ENCODE measurements around the gene SCNM1.

Gene SCNM1, protein sequence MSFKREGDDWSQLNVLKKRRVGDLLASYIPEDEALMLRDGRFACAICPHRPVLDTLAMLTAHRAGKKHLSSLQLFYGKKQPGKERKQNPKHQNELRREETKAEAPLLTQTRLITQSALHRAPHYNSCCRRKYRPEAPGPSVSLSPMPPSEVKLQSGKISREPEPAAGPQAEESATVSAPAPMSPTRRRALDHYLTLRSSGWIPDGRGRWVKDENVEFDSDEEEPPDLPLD

DNA sequence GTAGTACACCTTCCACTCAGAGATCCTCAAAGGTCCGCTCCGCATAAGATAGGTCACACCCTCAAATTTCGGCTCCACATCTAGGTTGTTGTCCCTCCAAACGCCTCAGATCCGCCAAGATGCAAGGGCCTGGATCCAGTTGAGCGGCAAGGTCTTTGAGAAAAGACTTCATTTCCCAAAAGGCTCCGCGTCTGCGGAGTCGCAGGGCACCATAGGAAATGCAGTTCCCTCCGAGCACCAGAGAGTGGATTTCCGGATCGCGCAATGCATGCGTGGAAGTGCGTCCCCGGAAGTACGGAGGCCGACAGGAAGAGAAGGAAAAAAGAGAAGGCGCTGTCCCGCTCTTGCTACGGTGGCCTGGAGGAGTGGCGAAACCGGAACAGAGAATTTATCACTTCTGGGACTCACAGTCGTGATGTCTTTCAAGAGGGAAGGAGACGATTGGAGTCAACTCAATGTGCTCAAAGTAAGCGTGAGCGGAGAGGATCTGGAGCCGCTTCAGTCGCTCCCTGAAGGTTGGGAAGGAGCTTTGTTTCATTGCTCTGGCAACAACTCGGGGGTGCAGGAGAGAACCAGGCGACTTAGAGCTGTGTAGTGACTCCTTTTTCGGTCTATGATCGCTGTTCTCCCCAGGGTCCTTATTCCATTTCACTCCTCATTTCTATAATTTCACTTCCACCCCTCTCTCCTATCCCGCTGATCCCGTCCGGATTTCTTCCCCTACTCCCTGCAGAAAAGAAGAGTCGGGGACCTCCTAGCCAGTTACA lies at the start of gene SCNM1, which contains the start of gene LYSMD1:
Gene SCNM1, plus strand, starts transcription at position 407 of the 767 bp plus-strand sequence. Its CDS starts 9 bp downstream, at position 416.
Gene LYSMD1, minus strand, starts transcription at position 165 of the 767 bp plus-strand sequence. CDS start 644 bp downstream, outside the sequence.
- peak within 1 kb of the TSS; percentile 99 for H3K4me3 ChIP-seq (ENCODE audit: control insufficient read depth, low read depth, low read length)
- peak; percentile 99 for DNase-seq (ENCODE audit: low read depth)
- TF ChIP-seq, protein P1, sequence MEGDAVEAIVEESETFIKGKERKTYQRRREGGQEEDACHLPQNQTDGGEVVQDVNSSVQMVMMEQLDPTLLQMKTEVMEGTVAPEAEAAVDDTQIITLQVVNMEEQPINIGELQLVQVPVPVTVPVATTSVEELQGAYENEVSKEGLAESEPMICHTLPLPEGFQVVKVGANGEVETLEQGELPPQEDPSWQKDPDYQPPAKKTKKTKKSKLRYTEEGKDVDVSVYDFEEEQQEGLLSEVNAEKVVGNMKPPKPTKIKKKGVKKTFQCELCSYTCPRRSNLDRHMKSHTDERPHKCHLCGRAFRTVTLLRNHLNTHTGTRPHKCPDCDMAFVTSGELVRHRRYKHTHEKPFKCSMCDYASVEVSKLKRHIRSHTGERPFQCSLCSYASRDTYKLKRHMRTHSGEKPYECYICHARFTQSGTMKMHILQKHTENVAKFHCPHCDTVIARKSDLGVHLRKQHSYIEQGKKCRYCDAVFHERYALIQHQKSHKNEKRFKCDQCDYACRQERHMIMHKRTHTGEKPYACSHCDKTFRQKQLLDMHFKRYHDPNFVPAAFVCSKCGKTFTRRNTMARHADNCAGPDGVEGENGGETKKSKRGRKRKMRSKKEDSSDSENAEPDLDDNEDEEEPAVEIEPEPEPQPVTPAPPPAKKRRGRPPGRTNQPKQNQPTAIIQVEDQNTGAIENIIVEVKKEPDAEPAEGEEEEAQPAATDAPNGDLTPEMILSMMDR (conservative IDR thresholded peaks at IDR 0.05; ENCODE audit: control insufficient read depth, insufficient read depth, low read depth, low read length), result no peak

DNA sequence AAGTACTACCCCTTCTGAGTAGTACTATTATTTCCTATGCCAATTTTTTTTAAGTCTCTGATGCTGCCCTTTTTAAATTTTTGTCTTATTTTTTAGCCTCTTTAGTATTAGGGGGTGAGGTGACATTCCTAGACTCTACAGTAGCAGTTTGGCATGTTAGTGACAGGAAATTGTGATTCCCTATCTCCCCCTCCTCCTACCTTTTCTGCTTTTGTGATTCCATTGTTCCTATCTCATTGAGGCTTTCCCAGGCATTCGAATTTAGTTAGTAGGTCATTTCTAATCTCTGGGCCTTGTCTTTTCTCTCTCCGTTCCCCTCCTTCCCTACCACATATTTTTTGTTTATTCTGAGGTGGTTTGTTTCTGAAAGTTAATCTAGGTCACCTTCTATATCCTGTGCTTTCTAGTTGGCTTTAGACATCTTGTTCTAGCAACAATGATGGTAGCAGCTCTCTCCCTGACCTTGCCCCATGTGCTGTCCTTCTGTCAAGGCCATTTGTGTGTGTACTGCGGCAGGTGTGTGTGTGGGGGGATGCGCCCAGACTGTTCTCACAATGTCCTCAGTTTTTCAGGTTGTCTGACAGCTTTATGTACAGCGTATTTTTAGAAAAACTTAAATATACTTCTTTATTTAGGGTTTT lies 41.1 kb upstream of the SCNM1 start:
- TF ChIP-seq, protein P1 (conservative IDR thresholded peaks at IDR 0.05; ENCODE audit: control insufficient read depth, insufficient read depth, low read depth, low read length), result no peak
- DNase-seq (ENCODE audit: low read depth), result no peak
- no peak overlapping the region for H3K4me3 ChIP-seq (ENCODE audit: control insufficient read depth, low read depth, low read length)

DNA sequence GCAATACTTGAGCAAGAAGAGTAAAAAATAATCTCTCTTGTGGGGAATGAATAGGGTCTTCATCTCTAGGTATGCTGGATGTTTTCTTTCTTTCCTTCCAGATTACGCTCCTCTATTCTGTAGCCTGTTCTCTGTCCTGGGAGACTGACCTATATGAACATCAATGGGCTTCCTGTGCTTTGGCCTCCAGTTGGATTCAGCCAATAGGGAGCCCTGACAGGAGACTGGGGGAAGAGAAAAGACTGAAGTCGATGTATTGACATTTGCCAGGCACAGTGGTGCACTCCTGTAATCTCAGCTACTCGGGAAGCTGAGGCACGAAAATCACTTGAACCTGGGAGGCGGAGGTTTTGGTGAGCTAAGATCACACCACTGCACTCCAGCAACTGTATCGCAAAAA lies 37.1 kb upstream of the SCNM1 start:
- TF ChIP-seq, protein P1 (conservative IDR thresholded peaks at IDR 0.05; ENCODE audit: control insufficient read depth, insufficient read depth, low read depth, low read length), result no peak
- no peak for DNase-seq (ENCODE audit: low read depth)
- no peak overlapping the region for H3K4me3 ChIP-seq (ENCODE audit: control insufficient read depth, low read depth, low read length)

DNA sequence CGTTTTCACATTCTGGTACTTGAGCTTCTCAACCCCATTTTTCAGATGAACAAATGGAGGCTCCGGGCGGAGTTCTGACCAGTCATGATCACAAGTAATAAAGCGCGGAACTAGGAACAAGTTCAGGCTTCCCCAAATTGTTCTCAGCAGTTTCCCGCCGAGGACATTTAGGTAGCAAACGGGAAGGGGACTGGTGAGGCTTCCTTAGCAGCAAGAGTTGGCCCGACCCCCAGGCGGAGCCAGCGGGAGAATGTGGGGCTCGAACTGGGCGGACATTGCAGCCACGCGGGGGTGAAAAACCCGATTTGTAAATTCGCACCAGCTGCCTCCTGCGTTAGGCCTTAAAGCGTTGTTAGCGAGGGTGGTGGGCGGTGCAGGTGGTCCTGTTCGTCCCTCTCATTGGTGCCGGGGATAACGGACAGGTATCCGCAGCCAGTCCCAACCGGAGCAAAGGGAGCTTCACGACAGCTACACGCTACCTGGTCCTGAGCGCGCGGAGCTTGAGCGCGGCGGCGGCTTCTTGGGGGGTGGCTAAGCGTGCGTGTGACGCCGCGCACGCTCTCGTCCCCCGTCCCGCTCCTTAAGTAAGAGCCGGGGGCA lies 34.9 kb upstream of the SCNM1 start:
- TF ChIP-seq, protein P1 (conservative IDR thresholded peaks at IDR 0.05; ENCODE audit: control insufficient read depth, insufficient read depth, low read depth, low read length), result no peak
- peak; percentile 81 for DNase-seq (ENCODE audit: low read depth)
- H3K4me3 ChIP-seq (ENCODE audit: control insufficient read depth, low read depth, low read length), result peak overlapping the region; percentile 23

DNA sequence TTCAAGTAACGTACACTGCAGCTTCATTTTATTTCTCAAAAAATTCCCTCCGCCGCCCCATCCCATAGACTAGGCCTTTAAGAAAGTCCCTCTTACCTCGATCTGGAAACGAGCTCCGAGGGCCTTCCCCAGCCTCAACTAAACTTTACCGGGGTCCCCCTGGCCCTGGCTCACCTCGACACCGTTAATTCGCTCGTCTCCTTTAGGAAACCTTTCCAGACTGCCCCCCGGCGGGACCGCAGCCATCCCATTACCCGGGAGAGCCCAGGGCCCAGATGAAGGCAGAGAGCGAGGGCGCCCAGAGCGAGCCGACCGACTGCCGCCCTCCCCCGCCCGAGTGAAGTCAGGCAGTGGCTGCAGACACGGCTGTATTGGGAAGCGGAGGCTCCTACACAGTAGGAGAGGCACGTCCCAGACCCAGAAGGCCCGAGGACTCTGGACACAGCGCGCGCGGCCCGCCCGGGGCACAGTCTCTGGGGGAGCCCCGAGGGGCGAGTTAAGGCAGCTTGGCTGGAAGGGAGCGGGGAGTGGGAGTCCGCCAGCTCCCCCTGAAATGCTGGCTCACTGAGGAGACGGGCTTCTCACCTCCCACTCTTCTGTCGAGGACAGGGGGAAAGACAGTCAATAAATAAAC lies 34.1 kb upstream of the SCNM1 start:
- TF ChIP-seq, protein P1 (conservative IDR thresholded peaks at IDR 0.05; ENCODE audit: control insufficient read depth, insufficient read depth, low read depth, low read length), result no peak
- peak; percentile 25 for DNase-seq (ENCODE audit: low read depth)
- peak overlapping the region; percentile 23 for H3K4me3 ChIP-seq (ENCODE audit: control insufficient read depth, low read depth, low read length)
